ENCODE results near the gene ZNF853.

DNA sequence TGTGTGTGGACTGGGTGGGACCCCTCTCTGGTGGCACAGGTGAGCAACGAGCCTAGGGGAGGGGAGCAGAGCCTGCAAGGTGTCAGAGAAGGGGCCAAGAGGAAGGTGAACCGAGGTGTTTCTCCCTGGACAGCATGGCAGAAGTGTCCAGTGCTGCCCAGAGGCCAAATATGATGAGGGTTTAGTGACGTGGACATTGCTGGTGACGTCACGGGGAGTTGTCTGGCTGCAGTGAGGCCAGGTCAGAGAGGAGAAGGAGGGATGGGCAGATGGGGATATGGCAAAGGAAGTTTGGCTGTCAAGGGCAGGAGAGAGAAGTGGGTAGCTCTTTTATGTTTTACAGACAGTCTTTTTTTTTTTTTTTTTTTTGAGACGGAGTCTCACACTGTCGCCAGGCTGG is 2.6 kb upstream of the ZNF853 start:
- TF ChIP-seq, protein P1, sequence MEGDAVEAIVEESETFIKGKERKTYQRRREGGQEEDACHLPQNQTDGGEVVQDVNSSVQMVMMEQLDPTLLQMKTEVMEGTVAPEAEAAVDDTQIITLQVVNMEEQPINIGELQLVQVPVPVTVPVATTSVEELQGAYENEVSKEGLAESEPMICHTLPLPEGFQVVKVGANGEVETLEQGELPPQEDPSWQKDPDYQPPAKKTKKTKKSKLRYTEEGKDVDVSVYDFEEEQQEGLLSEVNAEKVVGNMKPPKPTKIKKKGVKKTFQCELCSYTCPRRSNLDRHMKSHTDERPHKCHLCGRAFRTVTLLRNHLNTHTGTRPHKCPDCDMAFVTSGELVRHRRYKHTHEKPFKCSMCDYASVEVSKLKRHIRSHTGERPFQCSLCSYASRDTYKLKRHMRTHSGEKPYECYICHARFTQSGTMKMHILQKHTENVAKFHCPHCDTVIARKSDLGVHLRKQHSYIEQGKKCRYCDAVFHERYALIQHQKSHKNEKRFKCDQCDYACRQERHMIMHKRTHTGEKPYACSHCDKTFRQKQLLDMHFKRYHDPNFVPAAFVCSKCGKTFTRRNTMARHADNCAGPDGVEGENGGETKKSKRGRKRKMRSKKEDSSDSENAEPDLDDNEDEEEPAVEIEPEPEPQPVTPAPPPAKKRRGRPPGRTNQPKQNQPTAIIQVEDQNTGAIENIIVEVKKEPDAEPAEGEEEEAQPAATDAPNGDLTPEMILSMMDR (IDR thresholded peaks at IDR 0.05), result no peak
- TF ChIP-seq POLR2AphosphoS5 (IDR thresholded peaks at IDR 0.05; ENCODE audit: low read depth, low read length) (no peak), TCF7L2 (IDR thresholded peaks at IDR 0.05; ENCODE audit: low read depth, low read length) (no peak)
